Osteoblast (primary cell): ENCODE measurements around the gene PC. TPM values are rescaled to one million over a fixed set of nuclear protein-coding genes. Genes with fewer than 3 reads are reported as not detected.

ENCODE experiments used
- DNase-seq: peaks from one replicate; pipeline ENCODE4 v3.0.0; 2011; ENCODE audit warnings: low spot score, mixed read lengths; ENCODE audit not compliant: insufficient read length; ENCODE audit errors: missing footprints
- H2AFZ ChIP-seq: 2 replicates; pipeline ENCODE4 v1.6.0; 2011; ENCODE audit warnings: mild to moderate bottlenecking, low read length
- H3K27ac ChIP-seq: 2 replicates; pipeline ENCODE4 v1.5.1; 2011; ENCODE audit warnings: mild to moderate bottlenecking, low read depth, low read length, moderate library complexity
- H3K27me3 ChIP-seq: 2 replicates; pipeline ENCODE4 v1.6.0; 2012; ENCODE audit warnings: mild to moderate bottlenecking, control low read depth, inconsistent platforms, low read length, moderate library complexity; ENCODE audit not compliant: insufficient read depth
- H3K36me3 ChIP-seq: 2 replicates; pipeline ENCODE4 v1.5.1; 2011; ENCODE audit warnings: mild to moderate bottlenecking, low read length, control low read depth, moderate library complexity; ENCODE audit not compliant: insufficient read depth
- H3K4me1 ChIP-seq: 2 replicates; pipeline ENCODE4 v1.5.1; 2011; ENCODE audit warnings: mild to moderate bottlenecking, low read length, control low read depth, moderate library complexity; ENCODE audit not compliant: insufficient read depth
- H3K4me2 ChIP-seq: 2 replicates; pipeline ENCODE4 v1.6.0; 2011; ENCODE audit warnings: mild to moderate bottlenecking, low read length; ENCODE audit not compliant: insufficient read depth
- H3K4me3 ChIP-seq: fragments of 200-600 bp; sonication (generic); 3 replicates; pipeline ENCODE4 v1.5.1; 2012; ENCODE audit warnings: mild to moderate bottlenecking, low read length, inconsistent platforms; ENCODE audit not compliant: insufficient read depth
- H3K79me2 ChIP-seq: 2 replicates; pipeline ENCODE4 v1.6.0; 2012; ENCODE audit warnings: mild to moderate bottlenecking, low read length, control low read depth, inconsistent platforms; ENCODE audit not compliant: insufficient read depth
- H3K9me3 ChIP-seq: 2 replicates; pipeline ENCODE4 v1.5.1; 2011; ENCODE audit warnings: low read depth, low read length, control low read depth
- H4K20me1 ChIP-seq: 2 replicates; pipeline ENCODE4 v1.6.0; 2012; ENCODE audit warnings: mild to moderate bottlenecking, low read length, control low read depth; ENCODE audit not compliant: insufficient read depth
- total RNA-seq: library from RNA; depleted of rRNA; stranded (reverse); fragments of >200 nt; gene quantifications from 2 replicates; pipeline ENCODE4 v1.2.3, GENCODE V29; 2012
- TF ChIP-seq, protein P1 (sequence below): IDR thresholded peaks from 2 replicates; pipeline ENCODE4 v1.5.1; 2011; ENCODE audit warnings: mild to moderate bottlenecking, low read depth, low read length, moderate library complexity; ENCODE audit errors: extremely low read depth

Gene PC
- total RNA-seq, 1 donor = 48.5 TPM

- peak overlapping the region; percentile 64 for H3K27ac ChIP-seq
- peak overlapping the region; percentile 50 for H2AFZ ChIP-seq
- peak overlapping the region; percentile 86 for H3K4me2 ChIP-seq
- no peaks in the 10 kb centered on the region for H3K27me3 ChIP-seq
- H4K20me1 ChIP-seq = peaks cover 3% of the 10 kb centered on the region
- DNase-seq = peak; percentile 96
- TF ChIP-seq, protein P1, sequence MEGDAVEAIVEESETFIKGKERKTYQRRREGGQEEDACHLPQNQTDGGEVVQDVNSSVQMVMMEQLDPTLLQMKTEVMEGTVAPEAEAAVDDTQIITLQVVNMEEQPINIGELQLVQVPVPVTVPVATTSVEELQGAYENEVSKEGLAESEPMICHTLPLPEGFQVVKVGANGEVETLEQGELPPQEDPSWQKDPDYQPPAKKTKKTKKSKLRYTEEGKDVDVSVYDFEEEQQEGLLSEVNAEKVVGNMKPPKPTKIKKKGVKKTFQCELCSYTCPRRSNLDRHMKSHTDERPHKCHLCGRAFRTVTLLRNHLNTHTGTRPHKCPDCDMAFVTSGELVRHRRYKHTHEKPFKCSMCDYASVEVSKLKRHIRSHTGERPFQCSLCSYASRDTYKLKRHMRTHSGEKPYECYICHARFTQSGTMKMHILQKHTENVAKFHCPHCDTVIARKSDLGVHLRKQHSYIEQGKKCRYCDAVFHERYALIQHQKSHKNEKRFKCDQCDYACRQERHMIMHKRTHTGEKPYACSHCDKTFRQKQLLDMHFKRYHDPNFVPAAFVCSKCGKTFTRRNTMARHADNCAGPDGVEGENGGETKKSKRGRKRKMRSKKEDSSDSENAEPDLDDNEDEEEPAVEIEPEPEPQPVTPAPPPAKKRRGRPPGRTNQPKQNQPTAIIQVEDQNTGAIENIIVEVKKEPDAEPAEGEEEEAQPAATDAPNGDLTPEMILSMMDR = peak; percentile 31
- peaks cover 3% of the 10 kb centered on the region for H3K36me3 ChIP-seq
- peaks cover 5% of the 10 kb centered on the region for H3K79me2 ChIP-seq
- H3K4me3 ChIP-seq = peak overlapping the region; percentile 86
- H3K9me3 ChIP-seq = no peaks in the 10 kb centered on the region
- H3K4me1 ChIP-seq = peaks cover 19% of the 10 kb centered on the region
Observed at GRCh38 chr11:66956689-66957290, 1.4 kb downstream of the PC start.

DNA sequence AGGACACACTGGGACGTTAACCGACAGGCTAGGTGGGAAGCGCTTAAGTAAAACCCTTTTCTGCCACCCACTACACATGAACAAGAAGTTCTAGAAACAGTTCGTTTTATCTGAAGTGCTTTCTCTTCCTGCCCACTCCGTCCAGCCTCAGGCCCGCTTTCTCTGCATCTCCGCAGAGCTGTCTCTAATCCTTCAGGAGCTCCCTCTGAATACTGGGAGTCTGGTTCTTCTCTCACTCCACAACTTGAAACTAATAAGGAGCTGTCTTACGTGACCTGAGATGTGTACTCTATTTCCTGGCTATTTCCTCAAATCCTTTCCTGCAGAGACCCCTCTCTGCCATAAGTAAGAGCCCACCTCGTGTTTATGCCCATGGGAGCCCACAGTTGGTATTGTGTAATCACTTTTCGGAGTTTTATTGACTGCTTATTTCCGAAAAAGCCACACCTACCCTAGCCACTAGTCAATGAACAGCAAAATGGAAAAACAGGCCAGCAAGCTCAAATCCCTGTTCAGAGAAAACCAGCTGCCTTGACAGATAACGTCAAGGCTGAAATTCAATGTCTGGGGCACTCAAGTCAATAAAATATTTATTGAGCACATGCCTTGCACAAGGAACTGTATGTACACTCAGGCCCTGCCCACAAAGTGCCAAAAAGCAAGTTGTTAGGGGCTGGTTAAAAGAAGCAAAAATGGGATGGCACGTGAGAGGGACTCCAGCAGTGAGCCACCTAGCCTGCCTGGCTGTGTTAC, 4.9 kb downstream of the PC start:
- TF ChIP-seq, protein P1 = no peak
- Histone ChIP-seq H3K4me1 (peaks cover 22% of the 10 kb centered on the region), H3K27me3 (no peaks in the 10 kb centered on the region), H2AFZ (no peak overlapping the region), H3K4me3 (no peak overlapping the region), H3K27ac (no peak overlapping the region), H3K9me3 (no peaks in the 10 kb centered on the region), H3K4me2 (no peak overlapping the region), H3K79me2 (peaks cover 5% of the 10 kb centered on the region), H4K20me1 (peaks cover 3% of the 10 kb centered on the region), H3K36me3 (peaks cover 3% of the 10 kb centered on the region)
- no peak for DNase-seq

- Histone ChIP-seq H2AFZ (no peak overlapping the region), H3K4me1 (peaks cover 14% of the 10 kb centered on the region), H3K9me3 (no peaks in the 10 kb centered on the region), H3K4me3 (no peak overlapping the region), H3K79me2 (peaks cover 5% of the 10 kb centered on the region), H3K27me3 (no peaks in the 10 kb centered on the region), H3K36me3 (peaks cover 4% of the 10 kb centered on the region), H4K20me1 (peaks cover 3% of the 10 kb centered on the region), H3K4me2 (no peak overlapping the region), H3K27ac (no peak overlapping the region)
- TF ChIP-seq, protein P1 = no peak
- no peak for DNase-seq
Observed at GRCh38 chr11:66951927-66952337, 6.3 kb downstream of the PC start.

DNA sequence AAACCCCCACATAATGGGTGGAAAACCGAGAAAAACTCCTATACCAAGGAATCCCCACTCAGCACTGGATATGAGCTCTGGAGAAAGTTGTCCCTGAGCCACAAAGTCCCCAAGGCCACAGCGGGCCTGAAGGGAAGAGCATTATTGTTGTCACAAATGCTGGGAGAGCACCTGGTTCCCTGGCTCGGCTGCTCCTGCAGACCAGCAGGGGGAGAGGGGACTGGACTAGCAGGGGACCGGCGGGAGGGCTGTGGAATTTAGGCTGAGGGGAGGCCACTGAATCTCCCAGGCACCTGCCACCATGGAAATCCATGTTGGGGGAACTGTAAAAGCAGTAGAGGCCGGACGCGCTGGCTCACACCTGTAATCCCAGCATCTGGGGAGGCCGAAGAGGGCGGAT, 7.0 kb downstream of the PC start:
- TF ChIP-seq, protein P1 = no peak
- Histone ChIP-seq H3K27me3 (no peaks in the 10 kb centered on the region), H3K27ac (no peak overlapping the region)

More for the DNA sequence above, 7.0 kb downstream of the PC start:
- H2AFZ ChIP-seq = no peak overlapping the region
- no peak overlapping the region for H3K4me2 ChIP-seq
- peaks cover 8% of the 10 kb centered on the region for H3K4me1 ChIP-seq
- H4K20me1 ChIP-seq = peaks cover 3% of the 10 kb centered on the region
- peaks cover 5% of the 10 kb centered on the region for H3K79me2 ChIP-seq
- H3K36me3 ChIP-seq = peaks cover 9% of the 10 kb centered on the region
- no peak overlapping the region for H3K4me3 ChIP-seq
- H3K9me3 ChIP-seq = no peaks in the 10 kb centered on the region
- no peak for DNase-seq
